Naive thymus-derived CD8-positive, alpha-beta T cell (primary cell): ENCODE measurements around the gene MYH11. TPM values are rescaled to one million over a fixed set of nuclear protein-coding genes. Genes with fewer than 3 reads are reported as not detected.
"Not testable (repeated sequence)": the region's sequence is repeated elsewhere in the genome, so short reads cannot be mapped to it uniquely, and the experiment has no call there.

Source experiments
- ATAC-seq, 2 donors: fragments of 150-1000 bp; cut with Tn5 transposase in 1 of 2; sonication (Bioruptor Pico), chemical (Tn5 transposase) in 1 of 2; 1 replicate in 1 of 2; 2 replicates in 1 of 2; pipeline ENCODE4 v1.10.0; 2021; ENCODE audit warnings: mild to moderate bottlenecking in 2 of 2, moderate library complexity in 2 of 2
- POLR2A ChIA-PET: fragments of 350-600 bp; sonication (Branson Sonifier 250); formaldehyde crosslinking; loops from one replicate; lab custom pipeline; 2021; ENCODE audit warnings: antibody characterized with exemption; lab: Charles Lee
- DNase-seq, 10 donors: peaks; one replicate each; pipeline versions ENCODE4 v3.0.0 to v3.0.0-alpha.2; 2020 to 2022
- H3K27ac Mint-ChIP-seq, 10 donors: one replicate each; pipeline ENCODE4 v1.8.0; 2020 to 2022; ENCODE audit warnings: mild to moderate bottlenecking in 10 of 10, mixed read lengths in 10 of 10, moderate library complexity in 4 of 10, inconsistent platforms in 1 of 10
- H3K27me3 Mint-ChIP-seq, 5 donors: one replicate each; pipeline ENCODE4 v1.8.0; 2021 to 2022; ENCODE audit warnings: mixed read lengths in 5 of 5
- H3K36me3 Mint-ChIP-seq, 3 donors: one replicate each; pipeline ENCODE4 v1.8.0; 2020 to 2022; ENCODE audit warnings: mixed read lengths in 3 of 3, mild to moderate bottlenecking in 2 of 3, inconsistent platforms in 1 of 3
- H3K4me1 Mint-ChIP-seq, 4 donors: one replicate each; pipeline ENCODE4 v1.8.0; 2021 to 2022; ENCODE audit warnings: mixed read lengths in 4 of 4
- H3K4me3 Mint-ChIP-seq, 10 donors: one replicate each; pipeline ENCODE4 v1.8.0; 2020 to 2022; ENCODE audit warnings: mild to moderate bottlenecking in 10 of 10, mixed read lengths in 10 of 10, moderate library complexity in 6 of 10, inconsistent platforms in 1 of 10
- H3K9me3 Mint-ChIP-seq, 9 donors: one replicate each; pipeline ENCODE4 v1.8.0; 2020 to 2022; ENCODE audit warnings: mixed read lengths in 9 of 9, mild to moderate bottlenecking in 3 of 9, inconsistent platforms in 1 of 9, moderate library complexity in 1 of 9
- polyA plus RNA-seq, 3 donors: library from polyadenylated mRNA; unstranded; fragments of 300-500 nt; fragmentation: Illumina TruSeq; gene quantifications; one replicate each; pipeline ENCODE4 v1.2.3, GENCODE V29; 2021
- total RNA-seq, 8 experiments: library from RNA in 2 of 8; stranded (reverse) in 2 of 8; gene quantifications; one replicate each; pipeline ENCODE4 v1.2.3 and lab custom pipeline; 2021 to 2026

Gene MYH11
- total and polyA plus RNA-seq, 5 experiments from 2014 or later = 0.20 to 0.59 TPM; not detected in 3

GRCh38 chr16:15811481-15812400 is 45.1 kb downstream of the MYH11 start:
- Mint-ChIP-seq H3K4me3 (no peak overlapping the region), H3K27ac (no peak overlapping the region), H3K27me3 (peaks cover 8 to 28% (median 12%) of the 10 kb centered on the region in 5 donors), H3K9me3 (peaks cover 9 to 36% (median 17%) of the 10 kb centered on the region in 9 donors), H3K4me1 (no peaks in the 10 kb centered on the region), H3K36me3 (peaks cover 0 to 21% (median 3%) of the 10 kb centered on the region in 3 donors)
- ATAC-seq = no peak
- no peak for DNase-seq
- POLR2A ChIA-PET = no interaction called here

GRCh38 chr16:15810949-15811348 is 45.9 kb downstream of the MYH11 start:
- peaks cover 0 to 16% (median 3%) of the 10 kb centered on the region in 3 donors for H3K36me3 Mint-ChIP-seq
- ATAC-seq (no peak), DNase-seq (no peak)
- no peak overlapping the region for H3K4me3 Mint-ChIP-seq
- POLR2A ChIA-PET = no interaction called here
- H3K27ac Mint-ChIP-seq = no peak overlapping the region
- peaks cover 4 to 28% (median 12%) of the 10 kb centered on the region in 5 donors for H3K27me3 Mint-ChIP-seq
- H3K4me1 Mint-ChIP-seq = no peaks in the 10 kb centered on the region
- peaks cover 4 to 28% (median 11%) of the 10 kb centered on the region in 9 donors for H3K9me3 Mint-ChIP-seq

GRCh38 chr16:15810411-15810810 is 46.4 kb downstream of the MYH11 start:
- ATAC-seq = no peak
- Mint-ChIP-seq H3K27me3 (peaks cover 3 to 28% (median 12%) of the 10 kb centered on the region in 5 donors), H3K9me3 (peaks cover 0 to 23% (median 6%) of the 10 kb centered on the region in 9 donors), H3K27ac (no peak overlapping the region), H3K4me1 (no peaks in the 10 kb centered on the region), H3K36me3 (peaks cover 0 to 10% (median 0%) of the 10 kb centered on the region in 3 donors), H3K4me3 (no peak overlapping the region)
- DNase-seq = no peak
- POLR2A ChIA-PET = no interaction called here

- not testable (repeated sequence) for H3K4me3 Mint-ChIP-seq, H3K4me1 Mint-ChIP-seq, H3K36me3 Mint-ChIP-seq, H3K27ac Mint-ChIP-seq, DNase-seq, ATAC-seq
- peaks cover 0 to 13% (median 0%) of the 10 kb centered on the region in 9 donors for H3K9me3 Mint-ChIP-seq
- POLR2A ChIA-PET = interaction anchor here (0.6 kb wide), 1 partner anchor 381 kb away, joined by 4 read pairs; no protein-coding TSS in a partner anchor
- H3K27me3 Mint-ChIP-seq = peaks cover 3 to 28% (median 12%) of the 10 kb centered on the region in 5 donors
Observed at GRCh38 chr16:15809297-15809696, 47.5 kb downstream of the MYH11 start.

- H3K4me3 Mint-ChIP-seq = no peak overlapping the region
- H3K9me3 Mint-ChIP-seq = peaks cover 0 to 6% (median 0%) of the 10 kb centered on the region in 9 donors
- ATAC-seq (no peak), DNase-seq (no peak)
- POLR2A ChIA-PET = no interaction called here
- H3K4me1 Mint-ChIP-seq = no peaks in the 10 kb centered on the region
- H3K36me3 Mint-ChIP-seq = peaks cover 0 to 6% (median 0%) of the 10 kb centered on the region in 3 donors
- peaks cover 3 to 25% (median 12%) of the 10 kb centered on the region in 5 donors for H3K27me3 Mint-ChIP-seq
- no peak overlapping the region for H3K27ac Mint-ChIP-seq
Observed at GRCh38 chr16:15808071-15808470, 48.8 kb downstream of the MYH11 start.

- Mint-ChIP-seq H3K9me3 (peaks cover 0 to 6% (median 0%) of the 10 kb centered on the region in 9 donors), H3K4me3 (no peak overlapping the region), H3K27me3 (peaks cover 3 to 25% (median 12%) of the 10 kb centered on the region in 5 donors), H3K36me3 (peaks cover 0 to 6% (median 0%) of the 10 kb centered on the region in 3 donors), H3K27ac (no peak overlapping the region), H3K4me1 (no peaks in the 10 kb centered on the region)
- POLR2A ChIA-PET = no interaction called here
- DNase-seq (no peak), ATAC-seq (no peak)
Observed at GRCh38 chr16:15807603-15808009, 49.2 kb downstream of the MYH11 start.

GRCh38 chr16:15803618-15804017 is 53.2 kb downstream of the MYH11 start:
- H3K9me3 Mint-ChIP-seq = no peaks in the 10 kb centered on the region
- ATAC-seq (no peak), DNase-seq (no peak)
- POLR2A ChIA-PET = no interaction called here
- H3K4me3 Mint-ChIP-seq = no peak overlapping the region
- H3K27me3 Mint-ChIP-seq = peaks cover 0 to 5% (median 3%) of the 10 kb centered on the region in 5 donors
- H3K4me1 Mint-ChIP-seq = no peaks in the 10 kb centered on the region
- no peak overlapping the region for H3K27ac Mint-ChIP-seq
- no peaks in the 10 kb centered on the region for H3K36me3 Mint-ChIP-seq

GRCh38 chr16:15799851-15800495 is 56.9 kb downstream of the MYH11 start:
- Mint-ChIP-seq H3K27ac (no peak overlapping the region), H3K4me3 (no peak overlapping the region), H3K9me3 (peaks cover 7 to 21% (median 15%) of the 10 kb centered on the region in 9 donors), H3K4me1 (no peaks in the 10 kb centered on the region), H3K27me3 (peaks cover 0 to 6% (median 3%) of the 10 kb centered on the region in 5 donors), H3K36me3 (peaks cover 0 to 15% (median 7%) of the 10 kb centered on the region in 3 donors)
- POLR2A ChIA-PET = no interaction called here
- DNase-seq = no peak
- ATAC-seq = no peak

GRCh38 chr16:15798671-15799070 is 58.2 kb downstream of the MYH11 start:
- ATAC-seq (no peak), DNase-seq (no peak)
- Mint-ChIP-seq H3K27ac (no peak overlapping the region), H3K4me1 (no peaks in the 10 kb centered on the region), H3K36me3 (peaks cover 0 to 15% (median 7%) of the 10 kb centered on the region in 3 donors), H3K27me3 (peaks cover 0 to 6% (median 3%) of the 10 kb centered on the region in 5 donors), H3K9me3 (peaks cover 7 to 21% (median 16%) of the 10 kb centered on the region in 9 donors), H3K4me3 (no peak overlapping the region)
- POLR2A ChIA-PET = no interaction called here

GRCh38 chr16:15796885-15797284 is 59.9 kb downstream of the MYH11 start:
- Mint-ChIP-seq H3K4me3 (no peak overlapping the region), H3K4me1 (no peaks in the 10 kb centered on the region), H3K27ac (no peak overlapping the region), H3K36me3 (peaks cover 0 to 15% (median 7%) of the 10 kb centered on the region in 3 donors), H3K9me3 (peaks cover 7 to 21% (median 16%) of the 10 kb centered on the region in 9 donors), H3K27me3 (peaks cover 0 to 6% (median 3%) of the 10 kb centered on the region in 5 donors)
- no peak for DNase-seq
- POLR2A ChIA-PET = no interaction called here
- ATAC-seq = no peak

GRCh38 chr16:15795615-15796014 is 61.2 kb downstream of the MYH11 start:
- H3K9me3 Mint-ChIP-seq = peaks cover 7 to 21% (median 16%) of the 10 kb centered on the region in 9 donors
- no peak for ATAC-seq
- no peaks in the 10 kb centered on the region for H3K4me1 Mint-ChIP-seq
- no peak for DNase-seq
- no peak overlapping the region for H3K4me3 Mint-ChIP-seq
- no peak overlapping the region for H3K27ac Mint-ChIP-seq
- peaks cover 0 to 15% (median 7%) of the 10 kb centered on the region in 3 donors for H3K36me3 Mint-ChIP-seq
- POLR2A ChIA-PET = no interaction called here
- peaks cover 0 to 6% (median 3%) of the 10 kb centered on the region in 5 donors for H3K27me3 Mint-ChIP-seq

- H3K4me1 Mint-ChIP-seq = no peaks in the 10 kb centered on the region
- no peak overlapping the region for H3K27ac Mint-ChIP-seq
- DNase-seq (no peak), ATAC-seq (no peak)
- peaks cover 0 to 11% (median 7%) of the 10 kb centered on the region in 3 donors for H3K36me3 Mint-ChIP-seq
- H3K9me3 Mint-ChIP-seq = peaks cover 7 to 14% (median 11%) of the 10 kb centered on the region in 9 donors
- H3K27me3 Mint-ChIP-seq = peaks cover 0 to 5% (median 3%) of the 10 kb centered on the region in 5 donors
- no peak overlapping the region for H3K4me3 Mint-ChIP-seq
- POLR2A ChIA-PET = no interaction called here
Observed at GRCh38 chr16:15792563-15792971, 64.3 kb downstream of the MYH11 start.
